GM23338 (cell line): ENCODE data around the gene STMN3. TPM values are rescaled to one million over a fixed set of nuclear protein-coding genes. Genes with fewer than 3 reads are reported as not detected.

Experiments used
- ATAC-seq: fragments of 200-7000 bp; cut with Tn5 transposase; 3 replicates; pipeline ENCODE4 v1.9.1; 2020
- DNase-seq: peaks from one replicate; pipeline ENCODE4 v3.0.0-alpha.2; 2015; ENCODE audit warnings: low spot score
- H2AFZ ChIP-seq: fragments of 200-600 bp; sonication (generic); 2 replicates; pipeline ENCODE4 v1.8.0; 2016; ENCODE audit warnings: antibody characterized with exemption, mild to moderate bottlenecking, moderate library complexity
- H3F3A ChIP-seq: fragments of 200-600 bp; sonication (generic); replicated peaks from 2 replicates; pipeline ENCODE4 v1.8.0; 2017; ENCODE audit warnings: antibody characterized with exemption, mixed run types, low read depth
- H3K27ac ChIP-seq: fragments of 200-600 bp; sonication (generic); 2 replicates; pipeline ENCODE4 v1.6.1; 2016; ENCODE audit warnings: low read depth
- H3K27me3 ChIP-seq: fragments of 200-600 bp; sonication (generic); 2 replicates; pipeline ENCODE4 v1.8.0; 2016; ENCODE audit warnings: mild to moderate bottlenecking, mixed run types, moderate library complexity; ENCODE audit not compliant: insufficient read depth
- H3K36me3 ChIP-seq: fragments of 200-600 bp; sonication (generic); 2 replicates; pipeline ENCODE4 v1.8.0; 2016; ENCODE audit warnings: mild to moderate bottlenecking; ENCODE audit not compliant: insufficient read depth
- H3K4me1 ChIP-seq: fragments of 200-600 bp; sonication (generic); 2 replicates; pipeline ENCODE4 v1.8.0; 2016; ENCODE audit warnings: mild to moderate bottlenecking, moderate library complexity; ENCODE audit not compliant: insufficient read depth
- H3K4me2 ChIP-seq: fragments of 200-600 bp; sonication (generic); 2 replicates; pipeline ENCODE4 v1.7.1; 2017; ENCODE audit warnings: mixed run types
- H3K4me3 ChIP-seq: fragments of 200-600 bp; sonication (generic); 2 replicates; pipeline ENCODE4 v1.6.1; 2016; ENCODE audit warnings: mixed run types
- H3K79me2 ChIP-seq: fragments of 200-600 bp; sonication (generic); replicated peaks from 2 replicates; pipeline ENCODE4 v1.8.0; 2017; ENCODE audit warnings: mild to moderate bottlenecking; ENCODE audit not compliant: insufficient read depth
- H3K9me2 ChIP-seq: fragments of 200-600 bp; sonication (generic); 2 replicates; pipeline ENCODE4 v1.8.0; 2017; ENCODE audit not compliant: insufficient read depth
- H4K20me1 ChIP-seq: fragments of 200-600 bp; sonication (generic); replicated peaks from 2 replicates; pipeline ENCODE4 v1.8.0; 2017; ENCODE audit warnings: mild to moderate bottlenecking; ENCODE audit not compliant: insufficient read depth
- H3K27ac Mint-ChIP-seq: 2 replicates; pipeline ENCODE4 v1.8.0; 2020; ENCODE audit warnings: inconsistent platforms, mild to moderate bottlenecking, moderate library complexity, mixed read lengths
- H3K27me3 Mint-ChIP-seq: 3 replicates; pipeline ENCODE4 v1.8.0; 2022; ENCODE audit warnings: low read depth, mild to moderate bottlenecking, moderate library complexity, mixed read lengths, inconsistent platforms; ENCODE audit not compliant: insufficient read depth, poor library complexity
- H3K36me3 Mint-ChIP-seq: 3 replicates; pipeline ENCODE4 v1.8.0; 2021; ENCODE audit warnings: low read depth, mild to moderate bottlenecking, inconsistent platforms, moderate library complexity, mixed read lengths
- H3K4me1 Mint-ChIP-seq: 3 replicates; pipeline ENCODE4 v1.8.0; 2020; ENCODE audit warnings: mild to moderate bottlenecking, inconsistent platforms, mixed read lengths
- H3K4me3 Mint-ChIP-seq: 3 replicates; pipeline ENCODE4 v1.8.0; 2021; ENCODE audit warnings: moderate library complexity, mild to moderate bottlenecking, inconsistent platforms, mixed read lengths
- H3K9me3 Mint-ChIP-seq: 3 replicates; pipeline ENCODE4 v1.8.0; 2020; ENCODE audit warnings: moderate library complexity, mild to moderate bottlenecking, inconsistent platforms, mixed read lengths
- EZH2phosphoT487 ChIP-seq: fragments of 200-600 bp; sonication (generic); IDR thresholded peaks from one replicate; pipeline ENCODE4 v1.8.1; 2018; ENCODE audit warnings: antibody characterized with exemption; ENCODE audit not compliant: unreplicated experiment
- JUNB ChIP-seq: IDR thresholded peaks from one replicate; pipeline ENCODE4 v1.6.1; 2016; ENCODE audit warnings: antibody characterized with exemption; ENCODE audit not compliant: unreplicated experiment
- POLR2AphosphoS5 ChIP-seq: IDR thresholded peaks from 2 replicates; pipeline ENCODE4 v1.6.1; 2016; ENCODE audit warnings: antibody characterized with exemption, low read depth
- STAT1 ChIP-seq: IDR thresholded peaks from one replicate; pipeline ENCODE4 v1.6.1; 2016; ENCODE audit warnings: antibody characterized with exemption; ENCODE audit not compliant: unreplicated experiment
- ZNF331 ChIP-seq: fragments of 250-450 bp; sonication (Bioruptor Pico); IDR thresholded peaks from 2 replicates; pipeline ENCODE4 v1.5.0; 2020; ENCODE audit warnings: low read depth, mild to moderate bottlenecking, moderate library complexity
- polyA plus RNA-seq: library from polyadenylated mRNA; unstranded; fragments of >200 nt; fragmentation: Nextera tagmentation; extraction: Ambion mirVana; gene quantifications from 2 replicates; pipeline ENCODE4 v1.2.1, GENCODE V29; 2016
- total RNA-seq: library from RNA; depleted of rRNA; stranded (reverse); fragments of >200 nt; shearing (Covaris generic); gene quantifications from 2 replicates; pipeline ENCODE4 v1.2.3, GENCODE V29; 2014
- TF ChIP-seq, protein P1 (sequence below), 2 experiments: fragments of 200-600 bp in 1 of 2; sonication (generic) in 1 of 2; conservative IDR thresholded peaks; 2 replicates each; pipeline versions ENCODE4 v1.5.1 to v1.6.1; 2016 to 2017; ENCODE audit warnings: antibody characterized with exemption in 2 of 2, low read depth in 2 of 2, mild to moderate bottlenecking in 2 of 2, moderate library complexity in 1 of 2
- TF ChIP-seq, protein P2 (sequence below): fragments of 250-450 bp; sonication (Bioruptor Pico); IDR thresholded peaks from 2 replicates; pipeline ENCODE4 v1.5.0; 2020; ENCODE audit warnings: mild to moderate bottlenecking, moderate library complexity
- TF ChIP-seq, protein P3 (sequence below): IDR thresholded peaks from 2 replicates; pipeline ENCODE4 v1.6.1; 2016; ENCODE audit warnings: antibody characterized with exemption

STMN3 gene
- total and polyA plus RNA-seq, 2 experiments from 2014 or later, result 28.6 to 61.3 TPM

DNA sequence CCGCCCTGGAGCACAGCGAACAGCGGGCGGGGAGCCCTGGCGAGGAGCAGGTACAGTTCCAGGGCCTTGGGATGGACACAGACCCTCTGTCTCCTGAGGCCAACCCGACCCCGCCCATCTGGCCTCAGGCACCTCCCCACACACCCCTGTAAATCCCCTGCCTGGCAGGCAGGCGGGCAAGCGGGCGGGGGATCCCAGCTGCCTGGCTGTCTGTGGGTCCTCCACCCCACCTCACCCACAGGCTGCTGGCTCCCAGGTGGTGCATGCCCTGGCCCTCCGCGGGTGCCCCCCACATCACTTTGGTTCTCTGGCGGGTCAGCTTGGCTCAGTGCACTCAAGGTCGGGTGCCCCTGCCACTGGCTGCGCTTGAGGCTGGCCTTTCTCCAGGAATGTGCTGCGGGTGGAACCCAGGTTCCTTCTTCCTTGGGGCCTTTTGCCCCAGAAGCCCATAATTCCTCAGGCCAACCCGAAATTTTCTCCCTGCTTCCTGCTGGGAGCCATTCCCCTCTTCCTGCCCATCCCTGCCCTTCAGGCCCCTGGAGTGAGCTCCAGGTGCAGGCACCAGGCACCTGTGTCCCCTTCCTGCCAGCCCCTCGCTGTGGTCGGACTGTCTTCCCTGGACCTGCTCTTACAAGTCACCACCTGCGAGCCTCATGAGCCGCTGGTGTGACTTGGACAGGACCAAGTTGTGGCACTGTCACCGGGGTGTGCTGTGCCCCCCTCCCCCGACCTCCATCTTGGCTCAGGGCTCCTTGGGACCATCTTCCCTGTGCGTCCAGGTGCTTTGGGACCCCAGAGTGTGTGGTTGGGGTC lies 37.9 kb upstream of the STMN3 start (continued):
- no peak for TF ChIP-seq EZH2phosphoT487
- TF ChIP-seq ZNF331 (CRISPR knock-in tag), result no peak
- TF ChIP-seq STAT1, result no peak
- TF ChIP-seq POLR2AphosphoS5, result no peak
- TF ChIP-seq, protein P1, sequence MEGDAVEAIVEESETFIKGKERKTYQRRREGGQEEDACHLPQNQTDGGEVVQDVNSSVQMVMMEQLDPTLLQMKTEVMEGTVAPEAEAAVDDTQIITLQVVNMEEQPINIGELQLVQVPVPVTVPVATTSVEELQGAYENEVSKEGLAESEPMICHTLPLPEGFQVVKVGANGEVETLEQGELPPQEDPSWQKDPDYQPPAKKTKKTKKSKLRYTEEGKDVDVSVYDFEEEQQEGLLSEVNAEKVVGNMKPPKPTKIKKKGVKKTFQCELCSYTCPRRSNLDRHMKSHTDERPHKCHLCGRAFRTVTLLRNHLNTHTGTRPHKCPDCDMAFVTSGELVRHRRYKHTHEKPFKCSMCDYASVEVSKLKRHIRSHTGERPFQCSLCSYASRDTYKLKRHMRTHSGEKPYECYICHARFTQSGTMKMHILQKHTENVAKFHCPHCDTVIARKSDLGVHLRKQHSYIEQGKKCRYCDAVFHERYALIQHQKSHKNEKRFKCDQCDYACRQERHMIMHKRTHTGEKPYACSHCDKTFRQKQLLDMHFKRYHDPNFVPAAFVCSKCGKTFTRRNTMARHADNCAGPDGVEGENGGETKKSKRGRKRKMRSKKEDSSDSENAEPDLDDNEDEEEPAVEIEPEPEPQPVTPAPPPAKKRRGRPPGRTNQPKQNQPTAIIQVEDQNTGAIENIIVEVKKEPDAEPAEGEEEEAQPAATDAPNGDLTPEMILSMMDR (conservative IDR thresholded peaks at IDR 0.05; ENCODE audit: low read depth in 2 of 2), result no peak

DNA sequence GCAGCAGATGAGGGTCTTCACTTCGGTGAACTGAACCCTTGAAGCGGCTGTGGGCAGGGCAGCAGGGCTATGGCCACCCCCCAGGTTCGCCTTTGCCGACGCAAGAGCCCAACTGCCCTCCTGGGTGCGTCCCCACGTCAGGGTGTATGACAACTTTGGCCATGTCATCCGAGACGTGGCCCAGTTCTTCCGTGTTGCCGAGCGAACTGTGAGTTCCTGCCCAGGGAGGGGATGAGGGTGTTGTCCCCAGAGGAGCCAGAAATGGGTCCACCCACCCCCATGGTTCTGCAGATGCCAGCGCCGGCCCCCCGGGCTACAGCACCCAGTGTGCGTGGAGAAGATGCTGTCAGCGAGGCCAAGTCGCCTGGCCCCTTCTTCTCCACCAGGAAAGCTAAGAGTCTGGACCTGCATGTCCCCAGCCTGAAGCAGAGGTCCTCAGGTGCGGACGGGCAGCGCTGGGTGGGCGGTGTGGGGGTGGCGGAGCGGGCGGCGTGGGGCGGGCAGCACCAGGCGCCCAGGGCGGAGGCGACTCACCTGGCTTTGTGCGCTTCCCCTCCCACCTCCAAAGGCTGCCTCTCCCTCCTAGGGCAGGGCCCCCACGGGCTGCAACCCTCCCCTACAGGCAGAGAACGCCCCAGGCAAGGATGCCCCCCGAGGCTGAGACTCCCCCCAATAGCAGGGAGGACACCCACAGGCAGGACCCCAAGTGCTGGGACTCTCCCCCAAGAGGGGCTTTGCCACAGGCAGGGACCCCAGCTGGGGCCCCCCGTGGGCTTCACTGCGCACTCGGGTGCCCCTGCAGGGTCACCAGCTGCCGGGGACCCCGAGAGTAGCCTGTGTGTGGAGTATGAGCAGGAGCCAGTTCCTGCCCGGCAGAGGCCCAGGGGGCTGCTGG lies 37.0 kb upstream of the STMN3 start:
- Histone ChIP-seq H3K27ac (no peak overlapping the region), H3F3A (no peaks in the 10 kb centered on the region), H4K20me1 (no peaks in the 10 kb centered on the region), H3K27me3 (no peaks in the 10 kb centered on the region), H3K4me1 (no peaks in the 10 kb centered on the region), H3K4me2 (no peak overlapping the region), H3K9me2 (no peaks in the 10 kb centered on the region), H2AFZ (no peak overlapping the region), H3K36me3 (no peaks in the 10 kb centered on the region), H3K4me3 (no peak overlapping the region), H3K79me2 (no peaks in the 10 kb centered on the region)
- H3K9me3 Mint-ChIP-seq, result peaks cover 14% of the 10 kb centered on the region; the same call in 2 of the 3 replicates
- peaks cover 22% of the 10 kb centered on the region for H3K27me3 Mint-ChIP-seq
- DNase-seq (no peak), ATAC-seq (no peak)
- no peak for TF ChIP-seq EZH2phosphoT487
- TF ChIP-seq JUNB, result no peak
- TF ChIP-seq, protein P2, sequence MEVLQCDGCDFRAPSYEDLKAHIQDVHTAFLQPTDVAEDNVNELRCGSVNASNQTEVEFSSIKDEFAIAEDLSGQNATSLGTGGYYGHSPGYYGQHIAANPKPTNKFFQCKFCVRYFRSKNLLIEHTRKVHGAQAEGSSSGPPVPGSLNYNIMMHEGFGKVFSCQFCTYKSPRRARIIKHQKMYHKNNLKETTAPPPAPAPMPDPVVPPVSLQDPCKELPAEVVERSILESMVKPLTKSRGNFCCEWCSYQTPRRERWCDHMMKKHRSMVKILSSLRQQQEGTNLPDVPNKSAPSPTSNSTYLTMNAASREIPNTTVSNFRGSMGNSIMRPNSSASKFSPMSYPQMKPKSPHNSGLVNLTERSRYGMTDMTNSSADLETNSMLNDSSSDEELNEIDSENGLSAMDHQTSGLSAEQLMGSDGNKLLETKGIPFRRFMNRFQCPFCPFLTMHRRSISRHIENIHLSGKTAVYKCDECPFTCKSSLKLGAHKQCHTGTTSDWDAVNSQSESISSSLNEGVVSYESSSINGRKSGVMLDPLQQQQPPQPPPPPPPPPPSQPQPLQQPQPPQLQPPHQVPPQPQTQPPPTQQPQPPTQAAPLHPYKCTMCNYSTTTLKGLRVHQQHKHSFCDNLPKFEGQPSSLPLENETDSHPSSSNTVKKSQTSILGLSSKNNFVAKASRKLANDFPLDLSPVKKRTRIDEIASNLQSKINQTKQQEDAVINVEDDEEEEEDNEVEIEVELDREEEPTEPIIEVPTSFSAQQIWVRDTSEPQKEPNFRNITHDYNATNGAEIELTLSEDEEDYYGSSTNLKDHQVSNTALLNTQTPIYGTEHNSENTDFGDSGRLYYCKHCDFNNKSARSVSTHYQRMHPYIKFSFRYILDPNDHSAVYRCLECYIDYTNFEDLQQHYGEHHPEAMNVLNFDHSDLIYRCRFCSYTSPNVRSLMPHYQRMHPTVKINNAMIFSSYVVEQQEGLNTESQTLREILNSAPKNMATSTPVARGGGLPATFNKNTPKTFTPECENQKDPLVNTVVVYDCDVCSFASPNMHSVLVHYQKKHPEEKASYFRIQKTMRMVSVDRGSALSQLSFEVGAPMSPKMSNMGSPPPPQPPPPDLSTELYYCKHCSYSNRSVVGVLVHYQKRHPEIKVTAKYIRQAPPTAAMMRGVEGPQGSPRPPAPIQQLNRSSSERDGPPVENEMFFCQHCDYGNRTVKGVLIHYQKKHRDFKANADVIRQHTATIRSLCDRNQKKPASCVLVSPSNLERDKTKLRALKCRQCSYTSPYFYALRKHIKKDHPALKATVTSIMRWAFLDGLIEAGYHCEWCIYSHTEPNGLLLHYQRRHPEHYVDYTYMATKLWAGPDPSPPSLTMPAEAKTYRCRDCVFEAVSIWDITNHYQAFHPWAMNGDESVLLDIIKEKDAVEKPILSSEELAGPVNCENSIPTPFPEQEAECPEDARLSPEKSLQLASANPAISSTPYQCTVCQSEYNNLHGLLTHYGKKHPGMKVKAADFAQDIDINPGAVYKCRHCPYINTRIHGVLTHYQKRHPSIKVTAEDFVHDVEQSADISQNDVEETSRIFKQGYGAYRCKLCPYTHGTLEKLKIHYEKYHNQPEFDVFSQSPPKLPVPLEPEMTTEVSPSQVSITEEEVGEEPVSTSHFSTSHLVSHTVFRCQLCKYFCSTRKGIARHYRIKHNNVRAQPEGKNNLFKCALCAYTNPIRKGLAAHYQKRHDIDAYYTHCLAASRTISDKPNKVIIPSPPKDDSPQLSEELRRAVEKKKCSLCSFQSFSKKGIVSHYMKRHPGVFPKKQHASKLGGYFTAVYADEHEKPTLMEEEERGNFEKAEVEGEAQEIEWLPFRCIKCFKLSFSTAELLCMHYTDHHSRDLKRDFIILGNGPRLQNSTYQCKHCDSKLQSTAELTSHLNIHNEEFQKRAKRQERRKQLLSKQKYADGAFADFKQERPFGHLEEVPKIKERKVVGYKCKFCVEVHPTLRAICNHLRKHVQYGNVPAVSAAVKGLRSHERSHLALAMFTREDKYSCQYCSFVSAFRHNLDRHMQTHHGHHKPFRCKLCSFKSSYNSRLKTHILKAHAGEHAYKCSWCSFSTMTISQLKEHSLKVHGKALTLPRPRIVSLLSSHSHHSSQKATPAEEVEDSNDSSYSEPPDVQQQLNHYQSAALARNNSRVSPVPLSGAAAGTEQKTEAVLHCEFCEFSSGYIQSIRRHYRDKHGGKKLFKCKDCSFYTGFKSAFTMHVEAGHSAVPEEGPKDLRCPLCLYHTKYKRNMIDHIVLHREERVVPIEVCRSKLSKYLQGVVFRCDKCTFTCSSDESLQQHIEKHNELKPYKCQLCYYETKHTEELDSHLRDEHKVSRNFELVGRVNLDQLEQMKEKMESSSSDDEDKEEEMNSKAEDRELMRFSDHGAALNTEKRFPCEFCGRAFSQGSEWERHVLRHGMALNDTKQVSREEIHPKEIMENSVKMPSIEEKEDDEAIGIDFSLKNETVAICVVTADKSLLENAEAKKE, result no peak
- TF ChIP-seq, protein P3, sequence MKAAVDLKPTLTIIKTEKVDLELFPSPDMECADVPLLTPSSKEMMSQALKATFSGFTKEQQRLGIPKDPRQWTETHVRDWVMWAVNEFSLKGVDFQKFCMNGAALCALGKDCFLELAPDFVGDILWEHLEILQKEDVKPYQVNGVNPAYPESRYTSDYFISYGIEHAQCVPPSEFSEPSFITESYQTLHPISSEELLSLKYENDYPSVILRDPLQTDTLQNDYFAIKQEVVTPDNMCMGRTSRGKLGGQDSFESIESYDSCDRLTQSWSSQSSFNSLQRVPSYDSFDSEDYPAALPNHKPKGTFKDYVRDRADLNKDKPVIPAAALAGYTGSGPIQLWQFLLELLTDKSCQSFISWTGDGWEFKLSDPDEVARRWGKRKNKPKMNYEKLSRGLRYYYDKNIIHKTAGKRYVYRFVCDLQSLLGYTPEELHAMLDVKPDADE, result no peak
- H3K4me3 Mint-ChIP-seq, result no peak overlapping the region
- no peak overlapping the region for H3K27ac Mint-ChIP-seq
- H3K36me3 Mint-ChIP-seq, result peaks cover 24% of the 10 kb centered on the region
- H3K4me1 Mint-ChIP-seq, result no peaks in the 10 kb centered on the region; the same call in 2 of the 3 replicates
